ENCODE measurements around the gene ATP8A1.
"Not testable (repeated sequence)": the region's sequence is repeated elsewhere in the genome, so short reads cannot be mapped to it uniquely, and the experiment has no call there.

ATP8A1 gene

GRCh38 chr4:42652529-42653231 lies 4.2 kb downstream of the ATP8A1 start:
- not testable (repeated sequence) for DNase-seq (ENCODE audit: low read depth in 3 of 3, low spot score in 1 of 3)

- no peak for DNase-seq (ENCODE audit: low read depth in 3 of 3, low spot score in 1 of 3)
Observed at GRCh38 chr4:42649870-42650269, 7.0 kb downstream of the ATP8A1 start.

- DNase-seq (ENCODE audit: low read depth in 3 of 3, low spot score in 1 of 3), result no peak
Observed at GRCh38 chr4:42646999-42647541, 9.8 kb downstream of the ATP8A1 start.

- no peak for DNase-seq (ENCODE audit: low read depth in 3 of 3, low spot score in 1 of 3)
Observed at GRCh38 chr4:42646013-42646784, 10.7 kb downstream of the ATP8A1 start.

- DNase-seq (ENCODE audit: low read depth in 3 of 3, low spot score in 1 of 3), result no peak
Observed at GRCh38 chr4:42644897-42645296, 12.0 kb downstream of the ATP8A1 start.

GRCh38 chr4:42643685-42644084 lies 13.2 kb downstream of the ATP8A1 start:
- no peak for DNase-seq (ENCODE audit: low read depth in 3 of 3, low spot score in 1 of 3)

- no peak for DNase-seq (ENCODE audit: low read depth in 3 of 3, low spot score in 1 of 3)
Observed at GRCh38 chr4:42642845-42643615, 13.9 kb downstream of the ATP8A1 start.

- no peak for DNase-seq (ENCODE audit: low read depth in 3 of 3, low spot score in 1 of 3)
Observed at GRCh38 chr4:42642101-42642797, 14.7 kb downstream of the ATP8A1 start.

- DNase-seq (ENCODE audit: low read depth in 3 of 3, low spot score in 1 of 3), result no peak
Observed at GRCh38 chr4:42641656-42642055, 15.2 kb downstream of the ATP8A1 start.

GRCh38 chr4:42641161-42641560 lies 15.7 kb downstream of the ATP8A1 start:
- DNase-seq (ENCODE audit: low read depth in 3 of 3, low spot score in 1 of 3), result no peak

- DNase-seq (ENCODE audit: low read depth in 3 of 3, low spot score in 1 of 3), result no peak
Observed at GRCh38 chr4:42640613-42641012, 16.3 kb downstream of the ATP8A1 start.

GRCh38 chr4:42638993-42639392 lies 17.9 kb downstream of the ATP8A1 start:
- no peak for DNase-seq (ENCODE audit: low read depth in 3 of 3, low spot score in 1 of 3)

- no peak for DNase-seq (ENCODE audit: low read depth in 3 of 3, low spot score in 1 of 3)
Observed at GRCh38 chr4:42638321-42638720, 18.6 kb downstream of the ATP8A1 start.

- DNase-seq (ENCODE audit: low read depth in 3 of 3, low spot score in 1 of 3), result no peak
Observed at GRCh38 chr4:42637867-42638266, 19.0 kb downstream of the ATP8A1 start.

GRCh38 chr4:42637104-42637503 lies 19.8 kb downstream of the ATP8A1 start:
- DNase-seq (ENCODE audit: low read depth in 3 of 3, low spot score in 1 of 3), result no peak

GRCh38 chr4:42636645-42636949 lies 20.3 kb downstream of the ATP8A1 start:
- no peak for DNase-seq (ENCODE audit: low read depth in 3 of 3, low spot score in 1 of 3)

- DNase-seq (ENCODE audit: low read depth in 3 of 3, low spot score in 1 of 3), result no peak
Observed at GRCh38 chr4:42633605-42634388, 23.1 kb downstream of the ATP8A1 start.

- no peak for DNase-seq (ENCODE audit: low read depth in 3 of 3, low spot score in 1 of 3)
Observed at GRCh38 chr4:42632653-42633382, 24.1 kb downstream of the ATP8A1 start.

GRCh38 chr4:42630908-42631307 lies 26.0 kb downstream of the ATP8A1 start:
- no peak for DNase-seq (ENCODE audit: low read depth in 3 of 3, low spot score in 1 of 3)

GRCh38 chr4:42628740-42629139 lies 28.2 kb downstream of the ATP8A1 start:
- no peak for DNase-seq (ENCODE audit: low read depth in 3 of 3, low spot score in 1 of 3)

All from stimulated activated CD4-positive, alpha-beta T cell treated with anti-CD3 and anti-CD28 coated beads, TNF-alpha, amount 100 ng/mL, for 1 hour (primary cell).